HG03045 (cell line): ENCODE measurements around the gene ITGBL1.

Source experiments
- ATAC-seq: cut with Tn5 transposase; IDR thresholded peaks from one replicate; pipeline ENCODE4 v1.9.1; 2021; ENCODE audit warnings: mild to moderate bottlenecking, moderate library complexity; ENCODE audit not compliant: unreplicated experiment

Gene ITGBL1

GRCh38 chr13:101452519-101453485 lies at the start of gene ITGBL1:
Gene ITGBL1 (plus strand): TSS chr13:101452675. CDS start chr13:101452834, 159 bp downstream.
- peak; percentile 78 for ATAC-seq

GRCh38 chr13:101406791-101407190 lies 45.7 kb upstream of the ITGBL1 start:
- ATAC-seq: no peak

GRCh38 chr13:101408154-101408553 lies 44.3 kb upstream of the ITGBL1 start:
- ATAC-seq: no peak

GRCh38 chr13:101408992-101409656 lies 43.4 kb upstream of the ITGBL1 start:
- ATAC-seq: no peak

GRCh38 chr13:101412076-101412475 lies 40.4 kb upstream of the ITGBL1 start:
- no peak for ATAC-seq

GRCh38 chr13:101415358-101416174 lies 36.9 kb upstream of the ITGBL1 start:
- no peak for ATAC-seq

GRCh38 chr13:101416181-101417042 lies 36.1 kb upstream of the ITGBL1 start, which contains the start of gene NALCN:
Gene NALCN (minus strand): TSS chr13:101416508. CDS start chr13:101399126, 17,382 bp downstream.
- no peak for ATAC-seq

GRCh38 chr13:101417043-101417406 lies 35.5 kb upstream of the ITGBL1 start:
- ATAC-seq: no peak

GRCh38 chr13:101417501-101417900 lies 35.0 kb upstream of the ITGBL1 start:
- no peak for ATAC-seq

GRCh38 chr13:101423872-101424271 lies 28.6 kb upstream of the ITGBL1 start:
- no peak for ATAC-seq

GRCh38 chr13:101424381-101425155 lies 27.9 kb upstream of the ITGBL1 start:
- no peak for ATAC-seq

GRCh38 chr13:101425156-101425471 lies 27.4 kb upstream of the ITGBL1 start:
- no peak for ATAC-seq

- no peak for ATAC-seq
Observed at GRCh38 chr13:101425623-101426022, 26.9 kb upstream of the ITGBL1 start.

- no peak for ATAC-seq
Observed at GRCh38 chr13:101429733-101430132, 22.7 kb upstream of the ITGBL1 start.

GRCh38 chr13:101433895-101434294 lies 18.6 kb upstream of the ITGBL1 start:
- ATAC-seq: no peak

GRCh38 chr13:101434486-101434885 lies 18.0 kb upstream of the ITGBL1 start:
- no peak for ATAC-seq

GRCh38 chr13:101447852-101448251 lies 4.6 kb upstream of the ITGBL1 start:
- no peak for ATAC-seq

GRCh38 chr13:101449790-101450748 lies 2.4 kb upstream of the ITGBL1 start:
- ATAC-seq: no peak
